Stomach (tissue), 19 donors: ENCODE data around the gene OR6C75. TPM values are rescaled to one million over a fixed set of nuclear protein-coding genes. Genes with fewer than 3 reads are reported as not detected.
A peak's percentile ranks its signal among the peaks of the same experiment; 100 is the strongest.
"Not testable (repeated sequence)": the region's sequence is repeated elsewhere in the genome, so short reads cannot be mapped to it uniquely, and the experiment has no call there.

ENCODE experiments used
- DNase-seq, 2 donors: peaks; one replicate each; pipeline versions ENCODE4 v3.0.0 to v3.0.0-alpha.2; 2013 to 2019
- H3K27ac ChIP-seq, 5 donors: fragments of 200-600 bp in 4 of 5; sonication (generic) in 4 of 5; one replicate each; pipeline ENCODE4 v1.5.1; 2013 to 2019; ENCODE audit warnings: mild to moderate bottlenecking in 1 of 5, moderate library complexity in 1 of 5
- H3K27me3 ChIP-seq, 3 donors: fragments of 200-600 bp; sonication (generic); one replicate each; pipeline ENCODE4 v1.5.1; 2017 to 2019; ENCODE audit warnings: mixed run types in 1 of 3
- H3K36me3 ChIP-seq, 4 donors: fragments of 200-600 bp; sonication (generic); 1 replicate in 3 of 4; 2 replicates in 1 of 4; pipeline ENCODE4 v1.5.1; 2016 to 2019
- H3K4me1 ChIP-seq, 4 donors: fragments of 200-600 bp; sonication (generic); one replicate each; pipeline ENCODE4 v1.5.1; 2016 to 2019
- H3K4me3 ChIP-seq, 4 donors: fragments of 200-600 bp; sonication (generic) in 3 of 4; one replicate each; pipeline ENCODE4 v1.5.1; 2016 to 2019; ENCODE audit warnings: mild to moderate bottlenecking in 1 of 4
- H3K9me3 ChIP-seq, 4 donors: fragments of 200-600 bp; sonication (generic); one replicate each; pipeline ENCODE4 v1.5.1; 2016 to 2019
- CTCF ChIP-seq, 7 experiments: fragments of 450-650 bp in 4 of 7; fragments of 200-600 bp in 3 of 7; sonication (generic) in 3 of 7; IDR thresholded peaks; one replicate each; pipeline ENCODE4 v1.5.1; 2016 to 2019; ENCODE audit warnings: antibody characterized with exemption in 7 of 7, control low read depth in 2 of 7, mild to moderate bottlenecking in 1 of 7
- EP300 ChIP-seq: sonication (generic); formaldehyde crosslinking; IDR thresholded peaks from one replicate; pipeline ENCODE4 v1.6.1; 2017; ENCODE audit warnings: antibody characterized with exemption
- POLR2A ChIP-seq, 4 donors: fragments of 450-650 bp; IDR thresholded peaks; one replicate each; pipeline ENCODE4 v1.6.1; 2016; ENCODE audit warnings: antibody characterized with exemption in 4 of 4, control low read depth in 2 of 4, mild to moderate bottlenecking in 1 of 4, moderate library complexity in 1 of 4
- POLR2AphosphoS5 ChIP-seq, 3 donors: sonication (generic); formaldehyde crosslinking; IDR thresholded peaks; one replicate each; pipeline ENCODE4 v1.6.1; 2016; ENCODE audit warnings: antibody characterized with exemption in 3 of 3
- WGBS, 5 donors: extraction: QIAGEN DNeasy Blood & Tissue Kit in 3 of 5; methylation state at CpG; one replicate each; pipeline versions ENCODE4 v1.1.5 to v1.1.7; 2013 to 2018; 5-methylcytosine and 5-hydroxymethylcytosine counted together
- intact Hi-C: fragments of 100-400 bp; cut with DNase I; formaldehyde crosslinking; loops from one replicate; pipeline ENCODE4 v1.15.1; 2023; ENCODE audit warnings: low total_unique reads
- long read RNA-seq, 10 donors: transcript quantifications; one replicate each; lab custom pipeline, GENCODE V29; 2026
- polyA plus RNA-seq, 3 donors: library from polyadenylated mRNA; stranded (reverse); fragments of 200-250 nt; gene quantifications; one replicate each; pipeline ENCODE4 v1.2.3, GENCODE V29; 2013
- total RNA-seq, 5 donors: library from RNA; depleted of rRNA; stranded (reverse); fragments of >200 nt; gene quantifications; one replicate each; pipeline versions ENCODE4 v1.1.0 to v1.2.3, GENCODE V29; 2014 to 2016
- donor health status: healthy with polysubstance abuse.
- donor health status: Bipolar disorder and iron deficiency.
- donor health status: healthy.

Gene OR6C75
- total RNA-seq (not detected), polyA plus RNA-seq (not detected)
- long read RNA-seq, donor 1: 0 reads
- long read RNA-seq, donor 2: 0 reads
- long read RNA-seq, donor 3: 0 reads
- long read RNA-seq, donor 4: 0 reads
- long read RNA-seq, donor 5: 0 reads
- long read RNA-seq, donor 6: 0 reads
- long read RNA-seq, donor 7: 0 reads
- long read RNA-seq, donor 8: 0 reads
- long read RNA-seq, donor 9: 0 reads
- long read RNA-seq, donor 10: 0 reads

- 77 to 90% (median 82%) methylated on average over 4 of the region's 4 CpGs for WGBS, 5 donors
Measured at GRCh38 chr12:55362675-55363074, at the start of gene OR6C75. Gene OR6C75 (plus strand): TSS chr12:55362975. CDS start chr12:55365111, 2,136 bp downstream.

DNA sequence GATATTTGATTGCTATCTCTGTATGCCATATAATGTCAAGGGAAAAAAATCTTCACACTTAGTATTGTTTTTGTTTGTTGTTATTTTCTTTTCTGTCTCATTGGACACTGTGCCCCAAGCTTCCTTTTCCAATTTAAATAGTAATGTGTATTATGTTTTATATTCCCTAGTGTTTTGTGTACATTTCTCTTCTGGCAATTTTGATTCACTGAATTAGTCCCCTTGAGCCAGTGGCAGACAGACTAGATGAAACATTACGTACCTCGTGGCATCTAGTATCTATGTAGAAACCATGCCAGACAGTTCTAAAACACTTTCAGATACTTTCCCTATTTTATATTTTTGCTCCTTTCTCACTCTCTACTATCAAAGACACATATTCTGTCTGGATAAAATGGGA, 48.7 kb upstream of the OR6C75 start, which contains the start of gene OR6C1:
OR6C1 (plus strand) TSS at position 301 of the 400 bp plus-strand sequence. CDS start 6,257 bp downstream, outside the sequence.
- TF ChIP-seq POLR2AphosphoS5 (IDR thresholded peaks at IDR 0.05) (no peak), EP300 (no peak), POLR2A (IDR thresholded peaks at IDR 0.05) (no peak), CTCF (IDR thresholded peaks at IDR 0.05) (no peak)
- no peaks in the 10 kb centered on the region for H3K9me3 ChIP-seq
- no peaks in the 10 kb centered on the region for H3K27me3 ChIP-seq
- no peaks in the 10 kb centered on the region for H3K36me3 ChIP-seq
- 73 to 96% (median 87%) methylated on average over 2 of the region's 2 CpGs for WGBS, 5 donors
- no peaks in the 10 kb centered on the region for H3K4me1 ChIP-seq
- no peak for DNase-seq
- intact Hi-C loops: no loop called here
- H3K27ac ChIP-seq: no peak within 1 kb of the TSS
- no peak within 1 kb of the TSS for H3K4me3 ChIP-seq

More at GRCh38 chr12:55362675-55363074, at the start of gene OR6C75:
- Histone ChIP-seq H3K27ac (no peak within 1 kb of the TSS), H3K27me3 (no peaks in the 10 kb centered on the region), H3K4me1 (no peaks in the 10 kb centered on the region), H3K36me3 (no peaks in the 10 kb centered on the region), H3K9me3 (no peaks in the 10 kb centered on the region), H3K4me3 (no peak within 1 kb of the TSS)
- TF ChIP-seq POLR2AphosphoS5 (IDR thresholded peaks at IDR 0.05) (no peak), CTCF (IDR thresholded peaks at IDR 0.05) (no peak), POLR2A (IDR thresholded peaks at IDR 0.05) (no peak), EP300 (no peak)
- intact Hi-C loops: no loop called here
- DNase-seq: no peak

DNA sequence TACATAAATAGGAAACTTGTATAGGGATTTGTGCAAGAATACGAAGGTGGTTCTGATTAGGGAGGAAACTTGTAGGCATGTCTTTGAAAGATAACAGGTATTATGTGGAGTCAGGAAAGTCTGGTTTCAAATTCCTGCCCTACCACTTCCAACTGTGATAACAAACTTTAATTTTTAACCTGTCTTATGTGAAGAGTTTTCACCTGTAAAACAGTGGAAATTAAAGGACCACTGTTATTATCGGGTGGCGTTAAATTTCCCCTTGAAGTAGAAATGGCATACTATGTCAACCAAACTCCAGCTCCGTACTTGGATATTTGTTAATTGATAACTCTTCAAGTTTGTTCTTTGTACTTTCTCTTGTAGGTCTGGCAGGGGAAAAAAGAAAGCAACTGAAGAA, 42.6 kb upstream of the OR6C75 start:
- intact Hi-C loops: no loop called here
- no peak for TF ChIP-seq POLR2AphosphoS5 (IDR thresholded peaks at IDR 0.05)
- TF ChIP-seq POLR2A (IDR thresholded peaks at IDR 0.05): no peak
- no peak for TF ChIP-seq CTCF (IDR thresholded peaks at IDR 0.05)
- TF ChIP-seq EP300: no peak
- H3K27ac ChIP-seq: no peak overlapping the region
- no peak overlapping the region for H3K4me3 ChIP-seq
- WGBS, 5 donors: 26 to 62% (median 30%) methylated on average over 4 of the region's 4 CpGs
- H3K9me3 ChIP-seq: peaks cover 0 to 7% (median 0%) of the 10 kb centered on the region in 4 donors
- peak in 1 of 2 donors; percentile 2 for DNase-seq
- H3K36me3 ChIP-seq: no peaks in the 10 kb centered on the region
- no peaks in the 10 kb centered on the region for H3K4me1 ChIP-seq
- H3K27me3 ChIP-seq: no peaks in the 10 kb centered on the region

GRCh38 chr12:55325801-55326200, 37.0 kb upstream of the OR6C75 start:
- H3K27ac ChIP-seq, H3K4me1 ChIP-seq, H3K9me3 ChIP-seq, H3K36me3 ChIP-seq, DNase-seq, intact Hi-C loops, H3K4me3 ChIP-seq, H3K27me3 ChIP-seq: not testable (repeated sequence)
- WGBS, 5 donors: 88 to 96% (median 90%) methylated on average over 6 of the region's 6 CpGs

- H3K27me3 ChIP-seq: no peaks in the 10 kb centered on the region
- WGBS, 5 donors: 93 to 97% (median 94%) methylated on average over 1 of the region's 1 CpG
- no peak within 1 kb of the TSS for H3K27ac ChIP-seq
- no peak for DNase-seq
- no peaks in the 10 kb centered on the region for H3K4me1 ChIP-seq
- no peak within 1 kb of the TSS for H3K4me3 ChIP-seq
- H3K36me3 ChIP-seq: no peaks in the 10 kb centered on the region
- H3K9me3 ChIP-seq: no peaks in the 10 kb centered on the region
- TF ChIP-seq POLR2A (IDR thresholded peaks at IDR 0.05) (no peak), EP300 (no peak), POLR2AphosphoS5 (IDR thresholded peaks at IDR 0.05) (no peak), CTCF (IDR thresholded peaks at IDR 0.05) (no peak)
- intact Hi-C loops: no loop called here
Measured at GRCh38 chr12:55330446-55330845, 32.3 kb upstream of the OR6C75 start, which contains the start of gene OR6C3. Gene OR6C3 (plus strand): TSS chr12:55330746. CDS start chr12:55331701, 955 bp downstream.
